Measurements from ENCODE around the gene NRGN.

NRGN gene

GRCh38 chr11:124712392-124712791 lies 27.4 kb upstream of the NRGN start:
- Histone ChIP-seq H3K9me3 (no peaks in the 10 kb centered on the region), H3K4me1 (ENCODE audit: control insufficient read depth in 1 of 2, insufficient read depth in 1 of 2, low read depth in 1 of 2, low read length in 1 of 2) (no peaks in the 10 kb centered on the region), H3K27me3 (peaks cover 24% of the 10 kb centered on the region), H3K27ac (no peak overlapping the region), H3K4me3 (ENCODE audit: low read depth in 1 of 2, low read length in 1 of 2) (no peak overlapping the region), H3K36me3 (no peaks in the 10 kb centered on the region)
- TF ChIP-seq, protein P1, sequence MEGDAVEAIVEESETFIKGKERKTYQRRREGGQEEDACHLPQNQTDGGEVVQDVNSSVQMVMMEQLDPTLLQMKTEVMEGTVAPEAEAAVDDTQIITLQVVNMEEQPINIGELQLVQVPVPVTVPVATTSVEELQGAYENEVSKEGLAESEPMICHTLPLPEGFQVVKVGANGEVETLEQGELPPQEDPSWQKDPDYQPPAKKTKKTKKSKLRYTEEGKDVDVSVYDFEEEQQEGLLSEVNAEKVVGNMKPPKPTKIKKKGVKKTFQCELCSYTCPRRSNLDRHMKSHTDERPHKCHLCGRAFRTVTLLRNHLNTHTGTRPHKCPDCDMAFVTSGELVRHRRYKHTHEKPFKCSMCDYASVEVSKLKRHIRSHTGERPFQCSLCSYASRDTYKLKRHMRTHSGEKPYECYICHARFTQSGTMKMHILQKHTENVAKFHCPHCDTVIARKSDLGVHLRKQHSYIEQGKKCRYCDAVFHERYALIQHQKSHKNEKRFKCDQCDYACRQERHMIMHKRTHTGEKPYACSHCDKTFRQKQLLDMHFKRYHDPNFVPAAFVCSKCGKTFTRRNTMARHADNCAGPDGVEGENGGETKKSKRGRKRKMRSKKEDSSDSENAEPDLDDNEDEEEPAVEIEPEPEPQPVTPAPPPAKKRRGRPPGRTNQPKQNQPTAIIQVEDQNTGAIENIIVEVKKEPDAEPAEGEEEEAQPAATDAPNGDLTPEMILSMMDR (IDR thresholded peaks at IDR 0.05) = no peak

DNA sequence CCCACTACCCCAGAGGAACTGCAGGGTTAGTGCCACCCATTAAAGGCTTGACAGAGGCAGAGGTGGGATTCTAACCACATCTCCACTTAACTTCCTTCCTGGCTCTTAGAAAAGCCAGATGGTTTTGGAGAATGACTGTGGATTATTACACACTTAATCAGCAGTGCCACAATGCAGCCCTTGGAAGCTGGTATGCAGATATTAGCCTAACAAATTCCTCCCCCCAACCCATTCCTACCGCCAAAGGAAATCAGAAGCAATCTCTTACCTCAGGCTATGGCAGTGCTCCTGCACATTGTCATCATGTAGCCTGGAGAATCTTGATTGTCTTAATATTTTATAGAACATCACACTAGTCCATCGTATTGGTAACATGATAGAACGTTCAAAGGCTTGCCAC lies 23.2 kb upstream of the NRGN start:
- H3K4me1 ChIP-seq (ENCODE audit: control insufficient read depth in 1 of 2, insufficient read depth in 1 of 2, low read depth in 1 of 2, low read length in 1 of 2) = no peaks in the 10 kb centered on the region
- H3K36me3 ChIP-seq = no peaks in the 10 kb centered on the region
- H3K4me3 ChIP-seq (ENCODE audit: low read depth in 1 of 2, low read length in 1 of 2) = no peak overlapping the region
- H3K27ac ChIP-seq = no peak overlapping the region
- TF ChIP-seq, protein P1 (IDR thresholded peaks at IDR 0.05) = no peak
- no peaks in the 10 kb centered on the region for H3K9me3 ChIP-seq
- H3K27me3 ChIP-seq = peaks cover 66% of the 10 kb centered on the region

DNA sequence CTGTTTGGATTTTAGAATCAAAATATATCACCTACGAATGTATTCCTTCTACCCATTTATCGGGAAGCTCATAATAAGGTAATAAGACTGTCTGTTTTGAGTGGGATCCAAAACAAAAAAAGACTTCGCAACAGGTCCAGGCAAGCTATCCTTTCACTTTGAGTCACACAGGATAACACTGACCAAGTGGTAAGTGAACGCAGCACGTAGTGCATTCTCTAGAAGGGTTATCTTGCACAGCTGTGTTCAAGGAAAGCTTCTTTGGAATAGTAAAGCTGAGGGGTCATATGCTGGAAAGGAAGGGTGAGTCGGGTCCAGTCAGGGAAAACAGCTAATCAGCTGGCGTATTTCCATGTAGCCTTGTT lies 22.3 kb upstream of the NRGN start:
- Histone ChIP-seq H3K4me1 (ENCODE audit: control insufficient read depth in 1 of 2, insufficient read depth in 1 of 2, low read depth in 1 of 2, low read length in 1 of 2) (no peaks in the 10 kb centered on the region), H3K9me3 (no peaks in the 10 kb centered on the region), H3K4me3 (ENCODE audit: low read depth in 1 of 2, low read length in 1 of 2) (no peak overlapping the region), H3K27ac (no peak overlapping the region), H3K36me3 (no peaks in the 10 kb centered on the region), H3K27me3 (peaks cover 72% of the 10 kb centered on the region)
- TF ChIP-seq, protein P1 (IDR thresholded peaks at IDR 0.05) = no peak

DNA sequence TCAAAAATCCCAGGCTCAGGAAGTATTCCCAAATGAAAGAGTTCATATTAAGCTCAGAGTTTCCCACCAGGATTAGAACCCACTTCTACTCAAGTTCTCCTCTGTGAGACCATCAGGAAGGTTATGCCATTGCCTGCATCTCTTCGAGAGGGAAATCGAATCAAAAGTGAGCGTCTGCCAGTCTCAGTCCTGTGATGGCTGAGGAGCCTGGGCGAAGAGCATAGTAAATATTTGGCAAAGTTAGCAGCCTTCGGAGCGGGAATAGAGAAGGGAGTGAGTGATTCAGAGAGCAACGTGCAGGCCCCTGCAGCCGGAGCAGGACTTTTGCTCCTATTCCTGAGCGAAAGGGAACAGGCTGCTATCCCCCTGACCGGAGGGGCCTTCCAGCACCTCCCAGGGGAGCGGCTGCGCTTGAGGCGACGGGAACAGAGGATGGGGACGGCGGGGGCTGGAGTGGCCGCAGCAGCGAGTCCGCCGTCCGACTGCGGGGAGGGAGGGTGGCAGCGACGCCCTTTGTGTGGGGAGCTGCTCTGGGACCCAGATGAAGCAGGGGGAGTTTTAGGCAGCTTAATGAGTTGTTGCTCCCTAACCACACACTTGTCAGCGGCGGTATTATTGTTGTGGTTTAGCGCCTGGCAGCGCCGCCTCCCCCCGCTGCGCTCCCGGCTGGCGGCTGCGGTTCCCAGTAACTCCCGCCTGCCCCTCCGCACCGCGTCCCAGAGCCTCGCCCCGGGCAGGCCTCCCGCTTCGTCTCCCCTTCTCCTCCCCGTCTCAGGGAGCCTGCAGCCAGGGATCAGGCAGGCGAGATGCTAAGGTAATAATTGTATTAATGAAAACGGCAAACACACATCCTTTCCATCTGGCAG lies 21.7 kb upstream of the NRGN start:
- Histone ChIP-seq H3K9me3 (no peaks in the 10 kb centered on the region), H3K27me3 (peaks cover 79% of the 10 kb centered on the region), H3K36me3 (no peaks in the 10 kb centered on the region), H3K4me3 (ENCODE audit: low read depth in 1 of 2, low read length in 1 of 2) (no peak overlapping the region), H3K27ac (no peak overlapping the region), H3K4me1 (ENCODE audit: control insufficient read depth in 1 of 2, insufficient read depth in 1 of 2, low read depth in 1 of 2, low read length in 1 of 2) (no peaks in the 10 kb centered on the region)
- TF ChIP-seq, protein P1 (IDR thresholded peaks at IDR 0.05) = no peak

DNA sequence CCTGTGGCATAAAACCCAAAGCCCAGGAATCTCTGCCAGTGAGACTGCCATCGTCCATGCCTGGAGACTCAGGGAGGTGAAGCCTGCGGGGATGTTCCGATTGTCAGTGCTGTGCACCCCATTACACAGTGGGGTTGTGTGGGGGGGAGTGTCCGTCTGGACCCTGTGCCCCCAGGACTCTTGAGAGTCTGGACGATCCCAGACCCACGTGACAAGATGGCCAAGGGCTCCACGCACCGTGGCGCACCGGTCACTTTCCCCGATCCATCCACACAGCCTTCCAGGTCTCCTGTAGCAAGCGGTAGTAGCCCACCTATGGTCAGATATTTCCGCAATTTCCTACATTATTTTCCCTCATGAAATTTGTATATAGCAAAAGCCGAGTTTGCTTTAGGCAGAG lies 20.9 kb upstream of the NRGN start:
- H3K27me3 ChIP-seq = peaks cover 86% of the 10 kb centered on the region
- no peaks in the 10 kb centered on the region for H3K36me3 ChIP-seq
- H3K27ac ChIP-seq = no peak overlapping the region
- H3K4me3 ChIP-seq (ENCODE audit: low read depth in 1 of 2, low read length in 1 of 2) = no peak overlapping the region
- TF ChIP-seq, protein P1 (IDR thresholded peaks at IDR 0.05) = no peak
- no peaks in the 10 kb centered on the region for H3K4me1 ChIP-seq (ENCODE audit: control insufficient read depth in 1 of 2, insufficient read depth in 1 of 2, low read depth in 1 of 2, low read length in 1 of 2)
- H3K9me3 ChIP-seq = no peaks in the 10 kb centered on the region

Measured in neutrophil (primary cell).